HG03439 (cell line): Measurements from ENCODE around the gene GPRC5C.

ENCODE experiments used
- ATAC-seq: cut with Tn5 transposase; IDR thresholded peaks from one replicate; pipeline ENCODE4 v1.9.1; 2021; ENCODE audit warnings: mild to moderate bottlenecking, moderate library complexity; ENCODE audit not compliant: unreplicated experiment

The GPRC5C gene

GRCh38 chr17:74431568-74432423, at the start of gene GPRC5C:
Gene GPRC5C, plus strand, starts transcription at chr17:74432088. Its CDS starts 7,689 bp downstream, at chr17:74439777.
- no peak for ATAC-seq

GRCh38 chr17:74383141-74383540, 48.7 kb upstream of the GPRC5C start:
- no peak for ATAC-seq

GRCh38 chr17:74385201-74385600, 46.7 kb upstream of the GPRC5C start:
- no peak for ATAC-seq

GRCh38 chr17:74386386-74386785, 45.5 kb upstream of the GPRC5C start:
- ATAC-seq = no peak

GRCh38 chr17:74387365-74388218, 44.3 kb upstream of the GPRC5C start:
- no peak for ATAC-seq

- no peak for ATAC-seq
Observed at GRCh38 chr17:74389084-74389753, 42.7 kb upstream of the GPRC5C start.

GRCh38 chr17:74389937-74390679, 41.8 kb upstream of the GPRC5C start:
- ATAC-seq = no peak

GRCh38 chr17:74390680-74391653, 40.9 kb upstream of the GPRC5C start:
- ATAC-seq = no peak

DNA sequence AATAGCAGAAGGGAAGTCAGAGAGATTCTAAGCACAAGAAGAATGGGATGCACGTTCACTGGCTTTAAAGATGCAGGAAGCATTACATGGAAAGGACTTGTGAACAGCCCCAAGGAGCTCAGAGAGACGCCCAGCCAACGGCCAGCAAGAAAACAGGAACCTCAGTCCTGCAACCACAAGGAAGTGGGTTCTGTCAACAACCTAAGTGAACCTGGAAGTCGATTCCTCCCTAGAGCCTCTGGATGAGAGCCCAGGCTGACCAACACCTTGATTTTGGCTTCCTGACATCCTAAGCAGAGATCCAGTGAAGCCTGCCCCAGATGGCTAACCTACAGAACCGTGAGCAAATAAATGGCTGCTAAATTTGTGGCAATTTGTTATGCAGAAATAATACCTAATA, 40.1 kb upstream of the GPRC5C start:
- ATAC-seq = no peak

- ATAC-seq = no peak
Observed at GRCh38 chr17:74392848-74393247, 39.0 kb upstream of the GPRC5C start.

- no peak for ATAC-seq
Observed at GRCh38 chr17:74393346-74393942, 38.4 kb upstream of the GPRC5C start.

DNA sequence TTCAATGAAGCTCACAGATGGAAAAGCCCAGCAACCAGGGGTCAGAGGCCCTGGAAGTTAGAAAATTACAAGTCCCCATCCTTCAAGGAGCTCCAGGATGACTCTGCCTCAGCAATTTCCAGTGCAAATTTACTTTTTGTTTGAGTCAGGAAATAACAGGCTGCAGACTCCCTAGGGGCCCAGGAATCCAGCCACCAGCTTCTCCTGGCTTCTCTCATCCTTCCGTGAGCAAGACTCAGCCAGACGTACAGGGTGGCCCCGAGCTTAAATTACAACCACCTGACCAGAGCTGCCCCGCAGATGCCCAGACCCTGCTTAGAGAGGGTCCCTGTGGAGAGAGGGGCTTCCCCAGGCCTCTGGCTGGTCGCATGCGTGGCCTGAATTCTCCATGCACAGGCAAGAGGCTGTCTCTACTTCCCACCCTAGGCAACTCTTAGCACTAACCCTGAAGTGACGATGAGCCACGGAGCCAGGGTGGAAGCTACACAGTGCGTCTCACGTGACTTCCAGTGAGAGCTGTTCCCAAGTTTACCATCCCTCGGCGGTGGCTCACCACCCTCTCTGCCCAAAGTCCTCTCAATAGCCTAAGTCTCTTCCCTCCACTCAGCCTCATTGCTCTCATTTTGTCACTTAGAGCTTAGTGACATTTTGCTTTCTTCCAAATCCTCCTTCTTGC, 37.5 kb upstream of the GPRC5C start:
- ATAC-seq = no peak

DNA sequence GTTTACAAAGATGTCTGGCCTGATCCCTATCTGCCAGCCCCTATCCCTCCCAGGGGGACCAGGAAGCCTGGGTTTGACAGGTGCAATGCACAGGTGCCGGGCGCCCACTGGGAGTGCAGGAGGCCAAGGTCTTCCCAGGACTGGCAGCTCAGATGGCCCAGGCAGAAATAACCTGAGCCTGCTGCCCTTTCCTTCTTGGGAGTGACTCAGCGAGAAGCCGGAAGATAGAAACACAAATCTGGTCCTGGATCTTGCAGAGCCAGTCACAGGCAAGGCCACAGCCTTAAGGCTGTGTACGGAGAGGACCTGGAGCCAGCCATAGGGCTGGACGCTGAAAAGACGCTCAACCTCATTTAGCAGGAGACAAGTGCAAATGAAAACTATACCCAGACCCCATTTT, 36.9 kb upstream of the GPRC5C start:
- no peak for ATAC-seq

- ATAC-seq = no peak
Observed at GRCh38 chr17:74396567-74396966, 35.3 kb upstream of the GPRC5C start.

- ATAC-seq = no peak
Observed at GRCh38 chr17:74402048-74402447, 29.8 kb upstream of the GPRC5C start.

- no peak for ATAC-seq
Observed at GRCh38 chr17:74403512-74404137, 28.3 kb upstream of the GPRC5C start.

GRCh38 chr17:74404218-74404617, 27.7 kb upstream of the GPRC5C start:
- no peak for ATAC-seq

DNA sequence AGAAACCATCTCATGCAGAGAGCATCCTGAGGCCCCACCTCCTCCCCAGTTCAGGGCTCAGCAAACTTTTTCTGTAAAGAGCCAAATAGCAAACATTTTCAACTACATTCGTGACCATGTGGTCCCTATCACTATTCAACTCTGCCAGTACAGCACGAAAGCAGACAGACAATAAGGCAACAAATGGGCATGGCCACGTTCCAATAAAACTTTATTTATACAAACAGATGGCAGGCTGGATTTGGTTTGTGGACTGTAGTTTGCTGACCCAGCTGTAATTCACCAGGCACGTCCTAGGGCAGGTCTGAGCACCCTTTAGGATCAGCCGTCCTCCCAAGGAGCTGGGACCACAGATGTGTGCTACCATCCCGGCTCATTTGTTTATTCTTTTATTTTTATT, 27.1 kb upstream of the GPRC5C start:
- ATAC-seq = no peak
